A204.1 (cell line): ENCODE measurements around the gene ZNF335.

Experiments
- FAIRE-seq: peaks from 2 replicates; lab custom pipeline; 2012; peaks lifted over from hg19 to GRCh38; lab: Jason Lieb, UNC

ZNF335 gene, protein sequence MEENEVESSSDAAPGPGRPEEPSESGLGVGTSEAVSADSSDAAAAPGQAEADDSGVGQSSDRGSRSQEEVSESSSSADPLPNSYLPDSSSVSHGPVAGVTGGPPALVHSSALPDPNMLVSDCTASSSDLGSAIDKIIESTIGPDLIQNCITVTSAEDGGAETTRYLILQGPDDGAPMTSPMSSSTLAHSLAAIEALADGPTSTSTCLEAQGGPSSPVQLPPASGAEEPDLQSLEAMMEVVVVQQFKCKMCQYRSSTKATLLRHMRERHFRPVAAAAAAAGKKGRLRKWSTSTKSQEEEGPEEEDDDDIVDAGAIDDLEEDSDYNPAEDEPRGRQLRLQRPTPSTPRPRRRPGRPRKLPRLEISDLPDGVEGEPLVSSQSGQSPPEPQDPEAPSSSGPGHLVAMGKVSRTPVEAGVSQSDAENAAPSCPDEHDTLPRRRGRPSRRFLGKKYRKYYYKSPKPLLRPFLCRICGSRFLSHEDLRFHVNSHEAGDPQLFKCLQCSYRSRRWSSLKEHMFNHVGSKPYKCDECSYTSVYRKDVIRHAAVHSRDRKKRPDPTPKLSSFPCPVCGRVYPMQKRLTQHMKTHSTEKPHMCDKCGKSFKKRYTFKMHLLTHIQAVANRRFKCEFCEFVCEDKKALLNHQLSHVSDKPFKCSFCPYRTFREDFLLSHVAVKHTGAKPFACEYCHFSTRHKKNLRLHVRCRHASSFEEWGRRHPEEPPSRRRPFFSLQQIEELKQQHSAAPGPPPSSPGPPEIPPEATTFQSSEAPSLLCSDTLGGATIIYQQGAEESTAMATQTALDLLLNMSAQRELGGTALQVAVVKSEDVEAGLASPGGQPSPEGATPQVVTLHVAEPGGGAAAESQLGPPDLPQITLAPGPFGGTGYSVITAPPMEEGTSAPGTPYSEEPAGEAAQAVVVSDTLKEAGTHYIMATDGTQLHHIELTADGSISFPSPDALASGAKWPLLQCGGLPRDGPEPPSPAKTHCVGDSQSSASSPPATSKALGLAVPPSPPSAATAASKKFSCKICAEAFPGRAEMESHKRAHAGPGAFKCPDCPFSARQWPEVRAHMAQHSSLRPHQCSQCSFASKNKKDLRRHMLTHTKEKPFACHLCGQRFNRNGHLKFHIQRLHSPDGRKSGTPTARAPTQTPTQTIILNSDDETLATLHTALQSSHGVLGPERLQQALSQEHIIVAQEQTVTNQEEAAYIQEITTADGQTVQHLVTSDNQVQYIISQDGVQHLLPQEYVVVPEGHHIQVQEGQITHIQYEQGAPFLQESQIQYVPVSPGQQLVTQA (N-terminal part only)

DNA sequence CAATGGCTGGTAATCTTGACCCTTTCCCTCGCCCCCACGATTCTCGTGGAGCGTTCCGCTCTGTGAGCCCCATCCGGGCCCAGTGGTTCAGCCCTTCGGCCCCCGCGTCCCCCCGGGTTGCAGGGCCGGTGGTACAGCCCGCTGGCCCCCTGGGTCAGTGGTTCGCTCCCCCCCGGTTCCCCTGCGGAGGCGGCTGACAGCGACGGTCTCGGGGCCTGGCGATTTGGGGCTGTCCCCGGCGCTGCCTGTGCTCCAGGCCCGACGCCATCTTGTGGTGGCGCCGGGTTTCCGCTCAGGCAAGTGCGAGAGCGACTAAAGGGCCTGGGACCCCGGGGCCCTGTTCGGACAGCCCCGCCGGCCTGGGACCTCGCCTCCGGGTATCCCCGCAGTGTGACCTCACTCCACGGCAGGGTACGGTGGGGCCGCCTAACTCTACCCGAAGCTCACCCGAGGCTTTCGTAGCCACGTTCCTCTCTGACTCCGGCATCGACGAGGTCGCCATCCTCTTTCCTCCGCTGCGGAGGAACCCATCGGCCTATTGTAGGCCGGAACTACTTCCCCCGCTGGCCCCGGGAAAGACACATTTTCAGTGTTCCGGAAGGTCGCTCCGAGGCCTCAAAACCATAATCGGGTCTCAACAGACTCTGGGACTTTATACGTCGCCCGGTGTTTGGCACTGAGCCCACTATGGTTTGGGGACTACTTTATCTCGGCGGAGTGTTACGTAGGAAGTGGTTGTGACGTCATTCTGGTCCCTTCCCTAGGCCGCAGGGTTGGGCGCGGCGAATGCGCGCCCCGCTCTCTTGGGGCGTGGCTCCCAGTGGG is at the start of gene ZNF335:
ZNF335 (minus strand) TSS at position 529 of the 825 bp plus-strand sequence. CDS start 793 bp downstream, outside the sequence.
- FAIRE-seq = peak; percentile 80

DNA sequence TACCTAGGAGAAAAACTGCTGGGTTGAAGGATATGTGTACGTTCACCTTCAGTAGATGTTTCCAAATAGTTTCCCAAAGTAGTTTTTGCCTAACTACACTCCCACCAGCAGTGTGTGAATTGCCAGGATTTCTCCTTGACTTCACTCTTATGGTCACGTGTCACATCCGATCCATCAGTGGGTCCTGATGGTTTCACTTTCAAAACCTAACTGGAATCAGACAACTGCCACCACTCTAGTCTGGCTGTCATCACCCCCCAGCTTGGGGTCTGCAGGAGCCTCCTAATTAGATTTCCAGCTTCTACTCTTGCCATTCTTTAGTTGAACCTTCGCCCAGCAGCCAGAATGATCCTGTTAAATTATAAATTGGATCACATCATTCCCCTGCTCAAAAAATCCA is 48.6 kb upstream of the ZNF335 start:
- FAIRE-seq = no peak

DNA sequence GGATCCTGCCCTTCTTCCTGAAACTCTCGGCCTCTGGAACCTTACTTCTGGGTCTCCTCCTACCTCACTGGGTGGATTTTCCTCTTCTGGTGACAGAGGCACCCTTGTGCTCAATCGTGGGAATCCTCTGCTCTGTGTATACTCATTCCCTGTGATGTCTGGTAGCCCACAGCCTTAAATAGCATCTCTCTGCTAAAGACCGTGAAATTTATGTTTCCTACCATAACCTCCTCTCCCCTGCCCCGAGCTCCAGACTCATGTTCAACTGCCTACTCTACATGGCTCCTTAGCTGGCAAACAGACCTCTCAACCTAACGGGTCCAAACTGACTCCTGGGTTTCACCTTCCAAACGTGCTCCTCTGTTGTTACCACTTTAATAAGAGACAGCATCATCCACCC is 46.6 kb upstream of the ZNF335 start:
- no peak for FAIRE-seq

DNA sequence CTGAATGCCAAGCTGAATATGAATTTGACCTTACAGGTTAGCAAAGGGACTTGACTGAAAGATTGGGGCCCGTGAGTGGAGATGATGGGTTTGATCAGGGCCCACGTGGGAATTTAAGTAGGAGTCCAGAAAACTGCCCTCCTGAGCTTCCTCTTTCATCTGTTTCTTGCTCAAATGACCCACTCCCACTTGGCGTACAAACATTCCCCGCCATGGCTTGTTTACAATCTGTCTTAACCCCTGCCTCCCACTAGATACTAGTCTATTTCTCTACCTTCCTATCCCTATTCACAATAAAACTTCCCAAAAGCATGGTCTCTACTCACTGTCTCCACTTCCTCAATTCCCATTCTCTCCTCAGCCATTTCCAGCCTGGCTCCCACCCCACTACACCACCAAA is 46.1 kb upstream of the ZNF335 start:
- FAIRE-seq = no peak

DNA sequence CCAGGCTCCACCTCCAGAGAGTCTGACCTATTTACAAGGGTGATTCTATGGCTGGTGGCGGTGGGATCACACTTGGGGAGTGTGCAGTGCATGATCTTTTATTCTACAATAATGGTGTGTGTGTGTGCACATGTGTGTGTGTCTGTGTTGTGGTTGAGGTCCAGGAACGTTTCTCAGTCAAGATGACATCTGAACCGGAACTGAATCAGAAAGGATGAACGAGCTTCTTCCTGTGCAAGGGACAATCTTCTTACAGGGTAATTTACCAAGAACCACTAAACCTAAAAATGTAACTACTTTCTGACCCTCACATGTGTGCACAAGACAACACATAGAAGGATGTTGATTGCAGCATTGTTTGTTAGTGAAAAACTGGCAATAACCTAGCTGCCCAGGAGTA is 45.3 kb upstream of the ZNF335 start:
- FAIRE-seq = no peak

DNA sequence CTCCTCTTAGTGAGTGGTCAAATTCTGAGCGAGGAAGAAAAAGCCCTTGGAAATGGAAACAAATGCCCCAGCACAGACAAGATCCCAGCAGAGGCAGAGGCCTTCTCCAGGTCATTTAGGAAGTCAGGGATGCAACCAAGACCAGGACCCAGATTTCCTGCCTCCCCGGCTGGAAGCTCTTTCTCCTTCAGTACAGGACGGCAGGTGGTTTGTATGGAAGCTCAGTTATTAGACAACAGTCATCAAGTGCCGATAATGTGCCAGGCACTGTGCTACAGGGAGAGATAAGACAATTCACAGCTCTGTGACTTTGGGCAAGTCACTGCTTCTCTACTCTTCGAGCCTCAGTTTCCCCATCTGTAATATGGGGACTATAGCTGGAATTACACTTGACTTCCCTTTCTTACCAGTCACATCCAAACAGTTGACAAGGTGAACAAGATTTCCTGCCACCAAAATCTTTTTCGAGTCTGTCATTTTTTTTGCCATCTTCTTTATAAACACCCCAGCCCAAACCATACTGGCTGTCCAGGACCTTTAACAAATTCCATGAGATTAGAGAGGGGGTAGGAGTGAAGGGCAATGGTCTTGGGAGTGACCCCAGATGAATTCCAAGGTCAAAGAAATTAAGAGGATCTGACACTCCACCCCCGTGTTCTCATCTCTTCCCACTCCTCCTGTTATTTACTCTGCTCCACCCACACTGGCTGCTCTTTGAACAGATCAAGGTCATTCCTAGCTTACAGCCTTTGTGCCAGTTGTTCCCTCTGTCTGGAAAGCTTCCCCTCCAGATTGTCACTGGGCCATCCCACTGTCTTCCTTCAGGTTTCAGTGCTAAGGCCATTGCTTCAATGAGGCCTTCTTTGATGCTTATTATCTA is 42.8 kb upstream of the ZNF335 start:
- FAIRE-seq = no peak

DNA sequence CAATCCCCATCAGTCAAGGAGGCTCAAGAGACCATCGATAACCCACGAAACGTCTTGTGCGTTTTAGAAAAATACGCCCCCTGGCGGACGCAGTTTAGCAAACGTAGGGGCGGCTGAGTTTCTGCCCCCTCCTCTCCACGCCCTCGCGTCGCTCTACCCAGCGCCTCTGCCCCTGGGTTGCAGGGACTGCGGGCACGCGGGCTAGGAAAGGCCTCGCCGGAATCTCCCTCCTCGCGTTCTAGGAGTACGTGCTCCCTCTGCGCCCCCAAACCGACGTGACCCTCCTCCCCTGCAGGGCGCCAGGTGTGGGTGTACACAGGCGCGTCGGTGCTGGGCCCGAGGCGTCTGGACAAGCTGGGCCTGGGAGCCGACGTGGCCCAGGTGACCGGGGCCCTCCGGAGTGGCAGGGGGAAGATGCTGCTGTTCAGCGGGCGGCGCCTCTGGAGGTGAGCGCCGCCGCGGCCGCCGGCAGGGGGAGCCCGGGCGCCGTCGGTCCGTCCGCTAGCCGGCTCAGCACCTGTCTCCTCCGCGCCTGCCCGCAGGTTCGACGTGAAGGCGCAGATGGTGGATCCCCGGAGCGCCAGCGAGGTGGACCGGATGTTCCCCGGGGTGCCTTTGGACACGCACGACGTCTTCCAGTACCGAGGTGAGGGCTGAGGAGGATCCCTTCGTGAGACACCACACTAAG is 42.0 kb upstream of the ZNF335 start:
- no peak for FAIRE-seq

DNA sequence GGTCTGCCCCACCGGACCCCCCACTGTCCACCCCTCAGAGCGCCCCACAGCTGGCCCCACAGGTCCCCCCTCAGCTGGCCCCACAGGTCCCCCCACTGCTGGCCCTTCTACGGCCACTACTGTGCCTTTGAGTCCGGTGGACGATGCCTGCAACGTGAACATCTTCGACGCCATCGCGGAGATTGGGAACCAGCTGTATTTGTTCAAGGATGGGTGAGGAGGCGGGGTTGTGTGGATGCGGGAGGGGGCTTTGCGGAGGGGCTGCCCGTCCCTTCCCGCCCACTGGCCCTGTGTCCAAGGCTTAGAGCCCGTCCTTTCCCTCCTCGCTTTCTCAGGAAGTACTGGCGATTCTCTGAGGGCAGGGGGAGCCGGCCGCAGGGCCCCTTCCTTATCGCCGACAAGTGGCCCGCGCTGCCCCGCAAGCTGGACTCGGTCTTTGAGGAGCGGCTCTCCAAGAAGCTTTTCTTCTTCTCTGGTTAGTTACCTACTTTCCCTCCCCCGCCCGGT is 41.4 kb upstream of the ZNF335 start:
- no peak for FAIRE-seq

DNA sequence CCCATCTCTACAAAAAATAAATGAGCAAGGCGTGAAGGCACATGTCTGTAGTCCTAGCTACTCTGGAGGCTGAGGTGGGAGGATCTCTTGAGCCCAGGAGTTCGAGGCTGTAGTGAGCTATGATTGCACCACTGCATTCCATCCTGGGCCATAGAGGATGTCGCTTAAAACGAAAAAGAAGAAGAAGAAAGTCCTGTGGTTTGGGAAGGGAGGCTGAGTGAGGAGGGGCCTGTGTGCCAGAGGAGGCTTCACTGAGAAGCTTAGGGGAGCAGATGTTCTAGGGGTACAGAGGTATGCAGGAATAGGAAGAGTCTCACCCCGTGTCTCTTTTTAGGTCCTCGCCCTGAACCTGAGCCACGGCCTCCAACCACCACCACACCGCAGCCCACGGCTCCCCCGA is 40.9 kb upstream of the ZNF335 start:
- no peak for FAIRE-seq

DNA sequence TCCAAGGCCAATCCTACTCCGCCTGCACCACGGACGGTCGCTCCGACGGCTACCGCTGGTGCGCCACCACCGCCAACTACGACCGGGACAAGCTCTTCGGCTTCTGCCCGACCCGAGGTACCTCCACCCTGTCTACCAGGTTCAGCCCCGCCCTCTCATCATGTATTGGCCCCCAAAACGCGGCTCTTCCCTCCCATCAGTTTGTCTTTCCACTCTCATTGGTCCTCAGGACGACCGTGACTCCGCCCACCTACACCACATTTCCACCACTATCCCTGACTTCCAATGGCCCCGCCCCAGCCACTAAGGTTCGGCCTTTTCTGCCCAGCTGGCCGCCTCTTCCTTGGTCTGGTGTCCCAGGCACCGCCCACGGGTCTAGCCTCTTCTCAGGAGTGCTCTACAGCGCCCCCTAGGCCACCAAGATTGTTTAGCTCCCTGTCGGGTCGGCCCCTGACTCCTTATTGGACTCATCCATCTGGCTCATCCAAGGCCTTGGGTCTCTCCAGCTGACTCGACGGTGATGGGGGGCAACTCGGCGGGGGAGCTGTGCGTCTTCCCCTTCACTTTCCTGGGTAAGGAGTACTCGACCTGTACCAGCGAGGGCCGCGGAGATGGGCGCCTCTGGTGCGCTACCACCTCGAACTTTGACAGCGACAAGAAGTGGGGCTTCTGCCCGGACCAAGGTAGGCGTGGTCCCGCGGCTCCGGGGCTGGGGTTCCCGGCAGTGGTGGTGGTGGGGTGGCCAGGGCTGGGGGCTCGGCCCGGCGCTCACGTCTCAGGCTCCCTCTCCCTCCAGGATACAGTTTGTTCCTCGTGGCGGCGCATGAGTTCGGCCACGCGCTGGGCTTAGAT is 39.9 kb upstream of the ZNF335 start:
- no peak for FAIRE-seq

DNA sequence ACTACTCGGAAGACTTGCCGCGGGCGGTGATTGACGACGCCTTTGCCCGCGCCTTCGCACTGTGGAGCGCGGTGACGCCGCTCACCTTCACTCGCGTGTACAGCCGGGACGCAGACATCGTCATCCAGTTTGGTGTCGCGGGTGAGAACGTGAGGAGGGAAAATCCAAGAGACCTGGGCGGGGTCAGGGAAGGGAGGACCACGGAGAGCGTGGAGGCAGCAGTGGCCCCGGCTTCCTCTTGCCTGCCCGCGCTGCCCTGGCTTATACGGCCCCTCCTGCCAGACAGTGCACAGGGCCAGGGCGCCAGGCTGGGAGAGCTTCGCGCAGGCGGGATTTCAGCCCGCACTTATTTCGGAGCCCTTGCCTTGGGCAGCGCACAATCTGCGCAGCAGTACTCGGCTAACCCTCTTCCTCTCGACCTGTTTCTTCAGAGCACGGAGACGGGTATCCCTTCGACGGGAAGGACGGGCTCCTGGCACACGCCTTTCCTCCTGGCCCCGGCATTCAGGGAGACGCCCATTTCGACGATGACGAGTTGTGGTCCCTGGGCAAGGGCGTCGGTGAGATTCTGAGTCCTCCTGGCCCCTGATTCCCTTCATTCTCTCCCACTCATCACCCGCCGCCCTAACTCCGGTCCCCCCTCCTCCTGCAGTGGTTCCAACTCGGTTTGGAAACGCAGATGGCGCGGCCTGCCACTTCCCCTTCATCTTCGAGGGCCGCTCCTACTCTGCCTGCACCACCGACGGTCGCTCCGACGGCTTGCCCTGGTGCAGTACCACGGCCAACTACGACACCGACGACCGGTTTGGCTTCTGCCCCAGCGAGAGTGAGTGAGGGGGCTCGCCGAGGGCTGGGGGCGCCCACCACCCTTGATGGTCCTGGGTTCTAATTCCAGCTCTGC is 38.7 kb upstream of the ZNF335 start:
- FAIRE-seq = no peak

DNA sequence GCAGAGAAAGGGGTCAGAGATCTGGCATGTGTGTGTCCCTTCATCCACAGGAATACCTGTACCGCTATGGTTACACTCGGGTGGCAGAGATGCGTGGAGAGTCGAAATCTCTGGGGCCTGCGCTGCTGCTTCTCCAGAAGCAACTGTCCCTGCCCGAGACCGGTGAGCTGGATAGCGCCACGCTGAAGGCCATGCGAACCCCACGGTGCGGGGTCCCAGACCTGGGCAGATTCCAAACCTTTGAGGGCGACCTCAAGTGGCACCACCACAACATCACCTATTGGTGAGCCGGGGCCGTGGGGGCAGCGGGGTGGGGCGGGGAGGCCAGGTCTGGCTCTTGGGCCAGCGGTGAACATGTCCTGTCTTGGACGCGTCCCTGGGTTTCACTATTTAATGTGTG is 37.8 kb upstream of the ZNF335 start:
- no peak for FAIRE-seq

DNA sequence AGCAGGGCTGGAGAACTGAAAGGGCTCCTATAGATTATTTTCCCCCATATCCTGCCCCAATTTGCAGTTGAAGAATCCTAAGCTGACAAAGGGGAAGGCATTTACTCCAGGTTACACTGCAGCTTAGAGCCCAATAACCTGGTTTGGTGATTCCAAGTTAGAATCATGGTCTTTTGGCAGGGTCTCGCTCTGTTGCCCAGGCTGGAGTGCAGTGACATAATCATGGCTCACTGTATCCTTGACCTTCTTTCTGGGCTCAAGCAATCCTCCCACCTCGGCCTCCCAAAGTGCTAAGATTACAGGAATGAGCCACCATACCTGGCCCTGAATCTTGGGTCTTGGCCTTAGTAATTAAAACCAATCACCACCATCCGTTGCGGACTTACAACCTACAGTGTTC is 35.7 kb upstream of the ZNF335 start:
- no peak for FAIRE-seq

DNA sequence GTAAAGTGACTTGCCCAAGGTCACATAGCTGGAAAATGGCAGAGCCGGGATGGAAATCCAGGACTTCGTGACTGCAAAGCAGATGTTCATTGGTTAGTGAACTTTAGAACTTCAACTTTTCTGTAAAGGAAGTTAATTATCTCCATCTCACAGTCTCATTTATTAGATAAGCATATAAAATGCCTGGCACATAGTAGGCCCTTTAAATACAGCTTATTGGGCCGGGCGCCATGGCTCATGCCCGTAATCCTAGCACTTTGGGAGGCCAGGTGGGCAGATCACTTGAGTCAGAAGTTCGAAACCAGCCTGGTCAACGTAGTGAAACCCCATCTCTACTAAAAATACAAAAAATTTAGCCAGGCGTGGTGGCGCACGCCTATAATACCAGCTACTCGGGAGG is 35.0 kb upstream of the ZNF335 start:
- no peak for FAIRE-seq

DNA sequence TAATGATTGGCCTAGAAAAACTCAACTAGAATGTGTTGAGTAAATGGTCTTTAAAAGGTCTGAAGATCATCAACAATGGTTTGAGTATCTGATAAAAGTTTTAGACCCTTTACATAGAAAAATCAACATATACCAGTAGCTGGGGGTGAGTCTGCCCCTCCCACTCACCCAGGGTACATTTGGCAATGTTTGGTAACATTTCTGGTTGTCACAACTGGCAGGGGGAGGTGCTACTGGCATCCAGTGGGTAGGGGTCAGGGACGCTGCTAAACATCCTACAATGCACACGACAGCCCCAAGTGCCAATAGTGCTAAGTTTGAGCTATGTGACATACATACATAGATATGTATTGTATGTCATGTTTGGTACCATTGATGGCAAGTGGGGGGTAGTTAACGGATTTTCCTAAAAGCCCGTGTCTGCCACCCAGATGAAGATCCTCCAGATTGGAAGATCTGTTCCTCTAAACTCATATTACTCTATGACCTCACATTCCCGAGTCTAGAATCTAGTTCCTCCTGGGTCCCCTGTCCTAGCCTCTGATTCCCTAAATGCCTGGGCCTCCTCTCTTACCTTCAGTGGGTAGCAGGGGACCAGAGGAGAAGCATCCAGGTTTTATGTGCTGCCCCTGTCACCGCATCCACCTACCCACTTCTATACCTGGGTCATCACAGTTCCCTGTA is 34.2 kb upstream of the ZNF335 start:
- FAIRE-seq = no peak

DNA sequence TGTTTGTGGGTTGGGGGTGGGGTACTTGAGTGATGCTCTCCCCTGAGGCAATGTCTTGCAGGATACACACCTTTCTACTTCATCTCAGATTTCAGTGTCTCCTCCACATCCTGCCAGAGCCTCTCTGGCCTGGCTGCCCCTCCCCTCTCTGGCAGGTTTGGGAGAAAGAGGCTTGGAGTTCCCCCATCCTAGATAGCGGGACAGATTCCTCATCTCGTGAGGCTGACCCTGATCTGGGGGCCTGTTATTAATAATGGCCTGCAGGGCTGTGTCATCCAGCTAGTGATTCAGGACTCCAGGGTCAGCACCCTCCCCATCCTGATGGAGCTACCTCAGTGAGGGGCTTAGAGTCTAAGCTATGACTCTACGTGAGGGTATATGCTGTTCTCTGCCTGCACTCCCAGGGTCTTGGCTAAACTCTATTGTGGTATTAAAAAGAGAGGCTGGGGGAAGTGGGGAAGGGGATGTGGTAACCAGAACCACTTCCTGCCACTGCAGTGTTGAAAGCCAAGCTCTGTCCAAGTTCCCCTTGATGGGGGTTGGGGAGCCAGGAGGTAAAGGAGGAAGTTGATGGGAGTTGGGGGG is 33.0 kb upstream of the ZNF335 start:
- no peak for FAIRE-seq

DNA sequence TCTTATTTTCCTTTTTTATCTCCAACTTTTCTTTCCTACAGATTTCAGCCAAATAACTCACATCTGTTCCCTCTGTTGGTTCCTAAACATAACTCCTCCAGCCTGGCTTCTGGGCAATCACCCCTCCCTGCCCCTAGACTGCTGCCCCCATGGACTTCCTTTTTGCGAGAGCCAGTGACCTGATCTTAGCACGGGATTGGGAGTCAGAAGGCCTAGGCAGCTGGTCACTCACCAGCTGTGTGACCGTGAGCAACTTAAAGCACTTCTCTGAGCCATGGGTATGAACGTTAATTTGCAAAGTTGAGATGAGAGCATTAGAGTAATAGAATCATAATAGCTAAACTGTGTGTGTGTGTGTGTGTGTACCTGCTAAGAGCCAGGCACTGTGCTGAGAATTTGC is 32.2 kb upstream of the ZNF335 start:
- no peak for FAIRE-seq
